HL-60/S4 (cell line): ENCODE data around the gene GPR84.

ENCODE experiments used
- in situ Hi-C: fragments of 300-500 bp; cut with MboI; formaldehyde crosslinking; loops from 2 replicates; pipeline ENCODE4 v1.14.3; 2022; ENCODE audit warnings: low sequenced_read_pairs

Gene GPR84

GRCh38 chr12:54330442-54330841, 33.8 kb downstream of the GPR84 start:
- in situ Hi-C loops, result no loop called here

- in situ Hi-C loops, result loop anchor here (5.0 kb wide), 1 partner anchor 37 kb away; no protein-coding TSS in a partner anchor
Observed at GRCh38 chr12:54329759-54330158, 34.5 kb downstream of the GPR84 start.

GRCh38 chr12:54328595-54329337, 35.5 kb downstream of the GPR84 start:
- in situ Hi-C loops, result loop anchor here (5.0 kb wide), 1 partner anchor 36 kb away; no protein-coding TSS in a partner anchor

- in situ Hi-C loops, result loop anchor here (5.0 kb wide), 1 partner anchor 33 kb away; no protein-coding TSS in a partner anchor
Observed at GRCh38 chr12:54325442-54326109, 38.7 kb downstream of the GPR84 start.

GRCh38 chr12:54324617-54325441, 39.5 kb downstream of the GPR84 start, which contains the start of gene COPZ1:
Gene COPZ1 (plus strand): TSS chr12:54325131. CDS start chr12:54325164, 33 bp downstream.
- in situ Hi-C loops, result loop anchor here (5.0 kb wide), 1 partner anchor 33 kb away; no protein-coding TSS in a partner anchor

GRCh38 chr12:54321363-54321762, 42.9 kb downstream of the GPR84 start:
- in situ Hi-C loops, result no loop called here
